GM19328 (cell line): ENCODE data around the gene EEA1.

Source experiments
- ATAC-seq: cut with Tn5 transposase; IDR thresholded peaks from one replicate; pipeline ENCODE4 v1.9.1; 2021; ENCODE audit warnings: mild to moderate bottlenecking, moderate library complexity; ENCODE audit not compliant: unreplicated experiment

EEA1 gene

DNA sequence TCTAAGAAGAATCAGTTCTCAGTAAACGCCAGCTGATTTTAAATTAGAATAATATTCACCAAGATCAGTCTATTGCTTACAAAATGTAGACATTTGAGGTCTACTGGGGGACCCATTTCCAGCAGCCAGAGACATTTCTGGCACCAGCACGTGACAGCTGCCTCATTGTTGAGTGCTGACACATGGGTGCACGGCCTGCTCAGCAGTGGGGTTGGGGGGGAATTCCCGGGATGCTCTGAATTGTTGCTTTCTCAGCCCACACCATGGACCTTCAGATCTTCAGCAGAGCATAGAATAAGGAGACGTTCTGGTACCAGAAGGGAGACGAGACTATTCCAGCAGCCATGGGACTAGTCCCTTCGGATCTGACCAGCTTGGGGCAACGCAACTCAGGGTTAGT lies 208.0 kb downstream of the EEA1 start:
- ATAC-seq, result no peak
